Stimulated activated CD4-positive, alpha-beta T cell treated with anti-CD3 and anti-CD28 coated beads, Interleukin-15, amount 100 ng/mL, for 48 hours (primary cell): Measurements from ENCODE around the gene IRF2.
"Not testable (repeated sequence)": the region's sequence is repeated elsewhere in the genome, so short reads cannot be mapped to it uniquely, and the experiment has no call there.

Source experiments
- DNase-seq, 2 donors: peaks; one replicate each; pipeline ENCODE4 v3.0.0-alpha.2; 2020; ENCODE audit warnings: low read depth in 2 of 2

IRF2 gene

DNA sequence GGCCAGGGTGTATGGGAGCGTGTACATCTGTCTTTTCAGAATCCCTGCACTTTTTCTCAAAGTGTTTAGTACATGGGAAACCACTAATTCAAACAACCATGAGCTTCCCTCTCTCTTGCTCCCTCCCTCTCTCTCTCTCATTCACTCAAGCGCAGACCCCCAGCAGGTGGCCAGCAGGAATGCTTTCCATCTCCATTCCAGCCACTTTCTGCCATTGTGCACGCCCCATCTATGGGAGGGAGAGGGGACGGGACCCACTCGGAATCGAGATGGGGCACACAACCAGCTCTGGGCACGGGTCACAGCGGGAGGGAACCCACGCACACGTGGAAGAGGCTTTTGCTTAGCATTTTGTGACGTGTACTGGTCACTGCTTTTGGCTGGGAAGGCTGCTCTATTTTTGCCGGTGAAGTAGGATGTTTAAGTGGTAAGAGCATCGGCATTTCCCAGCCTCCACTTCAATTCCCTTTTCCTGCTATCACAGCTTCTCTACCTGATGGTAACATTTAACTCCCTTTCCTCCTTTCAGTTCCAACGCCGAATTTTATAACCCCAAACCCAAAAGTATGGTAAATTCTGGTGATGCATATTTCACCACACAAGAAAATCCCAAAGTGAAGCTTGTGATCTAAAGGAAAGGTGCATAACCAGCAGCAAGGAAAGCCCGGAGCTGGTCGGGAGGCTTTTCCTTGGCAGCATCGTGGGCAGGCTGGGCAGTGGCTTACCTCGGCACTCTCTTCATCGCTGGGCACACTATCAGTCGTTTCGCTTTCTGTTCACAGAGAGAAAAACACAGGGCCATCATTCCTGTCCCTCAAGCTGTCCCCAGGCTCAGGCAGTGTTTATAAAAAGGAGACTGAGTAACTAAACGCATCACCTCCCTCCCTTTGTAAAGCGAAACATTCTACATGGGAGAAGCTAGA lies 84.1 kb downstream of the IRF2 start:
- DNase-seq, result no peak

DNA sequence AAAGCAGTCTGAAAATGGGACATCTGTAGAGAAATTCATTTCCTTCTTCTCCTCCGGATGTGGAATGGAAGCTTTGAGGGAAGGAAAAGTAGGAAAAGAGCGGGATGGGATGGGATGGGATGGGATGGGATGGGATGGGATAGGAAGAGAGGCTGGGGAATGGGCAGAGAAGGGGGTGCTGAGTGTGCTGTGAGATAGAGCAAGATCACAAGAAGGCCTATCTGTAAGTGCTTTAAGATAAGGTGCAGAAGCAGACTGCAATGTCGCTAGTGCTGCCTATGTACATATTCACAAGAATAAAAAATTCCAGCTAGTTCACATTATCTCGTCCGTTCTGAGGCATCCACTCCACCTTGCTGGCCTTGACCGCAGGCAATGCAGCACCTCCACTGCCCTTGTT lies 86.2 kb downstream of the IRF2 start:
- DNase-seq, result no peak

DNA sequence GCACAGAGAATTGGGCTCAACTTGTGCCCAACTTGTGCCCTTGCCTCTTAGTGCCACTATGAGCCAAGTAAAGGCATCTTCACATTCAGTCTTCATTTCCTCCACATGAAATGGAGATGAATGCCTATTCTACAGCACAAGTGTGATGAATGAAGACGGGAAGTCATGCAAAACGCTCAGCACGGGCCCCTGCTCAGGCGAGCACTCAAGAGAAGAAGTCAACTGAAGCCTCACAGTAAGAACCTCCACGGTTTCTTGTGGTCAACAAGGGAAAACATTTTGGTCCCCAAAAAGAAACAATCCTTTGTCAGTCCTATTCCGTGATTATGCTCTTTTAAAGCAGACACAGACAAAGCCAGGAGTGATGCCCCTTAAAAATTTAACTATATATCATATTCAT lies 87.0 kb downstream of the IRF2 start:
- no peak for DNase-seq

DNA sequence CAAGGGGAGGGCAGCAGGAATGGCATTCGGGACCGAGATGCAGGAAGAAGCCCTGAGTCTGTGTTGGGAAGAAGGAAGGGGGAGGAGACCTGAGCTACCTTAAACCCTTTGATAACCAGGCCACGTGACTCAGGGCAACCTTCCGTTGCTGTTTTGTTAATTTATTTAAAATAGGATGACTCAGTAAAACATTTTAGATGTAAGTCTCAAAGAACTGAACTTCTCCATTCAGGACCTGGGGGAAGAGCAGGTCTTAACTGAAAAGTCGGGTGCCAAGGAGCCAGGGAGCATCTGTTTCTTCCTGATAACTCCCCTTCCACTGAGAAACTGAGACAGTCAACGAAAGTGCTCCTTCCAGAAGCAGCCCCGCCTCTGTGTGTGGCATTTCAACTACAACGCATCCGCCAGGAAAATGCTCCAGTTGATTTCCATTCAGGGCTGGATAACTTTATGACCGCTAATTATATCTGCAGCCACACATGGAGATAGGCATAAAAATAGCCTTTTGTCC lies 88.0 kb downstream of the IRF2 start:
- DNase-seq, result no peak

DNA sequence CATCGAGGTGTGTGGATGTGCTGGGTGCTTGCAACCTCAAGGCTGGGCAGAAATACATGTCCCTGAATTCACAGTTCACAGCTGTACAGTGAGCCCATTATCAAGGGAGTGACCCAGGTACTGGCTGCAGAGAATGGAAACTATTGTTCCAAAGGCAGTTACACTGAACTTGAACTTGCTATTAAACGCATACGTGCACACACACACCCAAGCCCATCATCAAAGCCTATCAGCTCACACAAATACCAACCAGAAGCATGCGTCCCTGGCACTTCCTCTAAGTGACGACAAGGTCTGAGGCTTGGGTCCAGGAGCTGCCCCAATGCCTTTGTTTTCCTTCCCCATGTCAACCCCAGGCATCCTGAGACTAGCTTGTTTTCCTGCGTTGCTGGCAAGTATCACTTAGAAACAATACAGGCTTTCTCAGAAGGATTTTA lies 88.6 kb downstream of the IRF2 start:
- DNase-seq, result no peak

DNA sequence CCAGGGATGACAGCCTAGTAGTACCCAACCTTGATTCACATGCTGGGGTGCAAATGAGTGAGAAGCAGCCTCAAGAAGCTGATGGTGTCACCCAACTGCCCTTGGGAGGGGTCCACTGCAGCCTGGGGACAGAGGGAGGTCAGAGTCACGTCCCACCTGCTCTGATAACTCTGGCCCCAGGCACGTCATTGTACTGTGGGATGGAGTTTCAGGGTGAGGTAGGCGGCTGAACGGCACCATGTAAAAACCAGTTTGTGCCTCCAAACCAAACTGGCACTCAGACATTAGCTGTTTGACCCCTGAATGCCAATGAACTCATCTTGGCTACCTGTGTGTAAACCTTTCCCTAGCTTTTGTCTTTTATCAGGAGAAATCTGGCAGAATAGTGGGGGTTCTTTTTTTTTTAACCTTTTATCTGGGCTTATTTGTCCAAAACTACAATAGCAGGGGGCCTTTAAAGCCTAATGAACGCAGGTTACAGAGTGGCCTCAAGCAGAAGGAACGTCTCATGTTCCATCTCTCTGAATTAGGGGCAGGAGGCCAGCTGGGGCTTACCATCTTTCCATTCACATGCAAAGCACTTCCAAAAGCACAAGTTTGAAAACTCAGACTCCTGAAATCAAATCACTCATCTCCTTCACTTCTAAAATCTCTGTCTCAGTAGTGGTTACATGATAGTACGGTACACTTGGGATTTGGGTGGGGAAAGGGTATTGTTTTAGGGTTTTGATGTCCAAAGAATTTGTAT lies 89.4 kb downstream of the IRF2 start:
- no peak for DNase-seq

DNA sequence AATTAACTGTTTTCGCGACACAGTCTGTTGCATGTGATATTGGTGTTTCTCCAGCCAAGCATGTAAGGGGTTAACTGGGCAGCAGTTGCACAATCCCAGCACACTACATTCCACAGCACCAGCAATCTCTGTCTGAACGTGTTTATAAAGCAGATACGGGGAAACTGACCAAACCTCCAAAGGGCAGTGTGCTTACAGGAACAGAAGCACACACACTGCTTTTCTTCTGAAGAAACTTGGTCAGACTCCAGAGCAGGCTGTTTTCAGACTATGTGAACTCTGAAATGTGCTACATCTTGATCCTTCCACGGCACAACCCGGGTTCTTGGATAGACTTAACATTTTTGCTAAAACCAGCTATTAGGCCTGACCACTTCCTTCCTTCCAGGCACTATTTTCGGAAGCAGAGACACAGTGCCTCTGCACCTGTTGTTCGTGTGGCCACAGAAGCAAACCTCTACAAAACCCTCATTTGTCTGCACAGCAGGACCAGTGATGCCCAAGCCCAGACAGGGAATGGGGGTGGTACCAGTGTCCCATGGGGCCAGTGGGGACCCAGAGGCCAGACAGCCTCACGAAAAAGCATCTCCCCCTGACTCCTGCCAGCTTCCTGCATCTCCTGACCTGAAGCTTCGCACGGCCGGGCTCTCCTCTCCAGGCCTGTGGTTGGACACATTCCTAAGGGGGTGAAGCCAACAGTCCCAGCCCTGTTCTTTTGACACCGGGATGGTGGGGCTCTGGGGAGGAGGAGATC lies 90.1 kb downstream of the IRF2 start:
- no peak for DNase-seq

DNA sequence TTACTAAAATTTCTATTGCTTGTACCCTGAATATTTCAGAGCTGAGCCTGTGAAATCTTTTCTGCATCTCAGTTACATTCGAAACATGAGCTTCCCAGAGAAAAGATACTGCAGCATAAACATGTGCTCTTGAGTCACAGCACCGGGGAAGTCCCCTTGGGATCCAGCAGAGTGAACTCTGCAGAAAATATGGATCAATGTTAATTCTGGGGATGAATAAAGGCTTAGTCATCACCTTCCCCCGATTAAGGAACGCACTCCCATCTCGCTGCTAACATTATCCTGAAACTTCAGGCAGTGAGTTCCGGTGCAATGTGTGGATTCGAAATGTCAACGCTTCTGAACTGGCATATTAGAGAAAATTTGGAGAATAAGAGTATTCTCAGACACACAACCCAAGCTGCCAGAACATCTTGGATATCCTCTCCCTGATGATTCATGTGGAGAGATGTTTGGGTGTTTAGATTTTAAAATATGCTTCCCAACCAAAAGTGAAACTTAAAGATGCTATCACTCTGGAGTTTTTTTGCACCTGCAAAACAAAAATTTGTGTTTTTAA lies 90.8 kb downstream of the IRF2 start:
- DNase-seq, result no peak

DNA sequence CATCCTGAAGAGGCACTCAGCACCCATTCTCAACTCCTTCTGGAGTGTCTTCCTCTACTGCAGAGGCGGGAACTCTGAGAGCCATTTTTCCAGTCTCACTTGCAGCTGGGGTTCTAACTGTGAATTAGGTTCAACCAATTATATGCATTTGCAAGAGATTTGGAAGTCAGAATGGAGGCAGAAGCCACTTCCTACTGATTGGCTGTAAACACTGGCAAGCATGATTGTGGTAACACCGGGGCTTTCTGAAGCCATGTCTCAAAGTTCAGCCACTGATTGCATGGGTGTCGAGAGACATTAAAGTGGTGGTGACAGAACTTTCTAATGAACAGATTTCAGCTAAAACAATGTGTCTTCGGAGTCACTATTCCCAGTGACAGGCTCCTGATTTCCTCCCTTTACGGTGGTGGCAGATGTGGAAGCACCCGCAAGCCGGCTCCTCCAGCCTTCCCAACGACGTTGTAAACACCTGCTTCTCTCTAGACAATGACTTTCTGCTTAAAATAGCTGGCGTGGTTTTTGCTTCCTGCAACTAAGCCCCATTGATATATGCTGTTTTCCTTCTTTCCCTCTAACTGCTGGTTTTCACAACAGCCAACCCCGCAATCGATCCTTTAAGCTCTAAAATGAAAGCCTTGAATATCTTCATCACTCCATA lies 92.0 kb downstream of the IRF2 start:
- DNase-seq, result no peak

DNA sequence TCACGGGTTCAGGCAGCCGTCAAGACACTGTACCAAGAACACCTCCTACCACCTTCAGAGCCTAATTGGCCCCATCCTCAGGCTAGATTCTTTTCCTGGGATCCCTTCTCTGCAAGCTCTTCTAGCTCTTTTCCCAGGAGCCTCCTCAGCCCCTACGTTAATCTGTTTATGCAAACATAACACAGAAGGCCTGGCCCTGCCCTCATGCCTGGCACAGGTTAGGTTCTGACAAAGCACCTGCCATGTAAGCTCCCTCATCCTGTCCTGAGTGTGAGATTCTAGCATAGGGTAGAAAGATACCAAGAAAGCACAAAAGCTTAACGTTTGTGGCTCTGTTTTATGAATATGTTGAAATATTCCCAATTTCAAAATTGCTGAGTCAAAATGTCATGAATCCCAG lies 93.6 kb downstream of the IRF2 start:
- DNase-seq, result no peak

DNA sequence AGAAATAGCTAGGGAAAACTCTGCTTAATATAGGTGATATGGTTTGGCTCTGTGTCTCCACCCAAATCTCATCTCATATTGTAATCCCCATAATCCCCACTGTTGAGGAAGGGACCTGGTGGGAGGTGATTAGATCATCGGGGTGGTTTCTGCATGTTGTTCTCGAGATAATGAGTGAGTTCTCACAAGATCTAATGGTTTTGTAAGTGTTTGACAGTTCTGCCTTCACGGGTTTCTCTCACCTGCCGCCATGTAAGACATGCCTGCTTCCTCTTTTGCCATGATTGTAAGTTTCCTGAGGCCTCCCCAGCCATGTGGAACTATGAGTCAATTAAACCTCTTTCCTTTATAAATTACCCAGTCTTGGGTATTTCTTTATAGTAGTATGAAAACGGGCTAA lies 94.1 kb downstream of the IRF2 start:
- DNase-seq, result not testable (repeated sequence)

DNA sequence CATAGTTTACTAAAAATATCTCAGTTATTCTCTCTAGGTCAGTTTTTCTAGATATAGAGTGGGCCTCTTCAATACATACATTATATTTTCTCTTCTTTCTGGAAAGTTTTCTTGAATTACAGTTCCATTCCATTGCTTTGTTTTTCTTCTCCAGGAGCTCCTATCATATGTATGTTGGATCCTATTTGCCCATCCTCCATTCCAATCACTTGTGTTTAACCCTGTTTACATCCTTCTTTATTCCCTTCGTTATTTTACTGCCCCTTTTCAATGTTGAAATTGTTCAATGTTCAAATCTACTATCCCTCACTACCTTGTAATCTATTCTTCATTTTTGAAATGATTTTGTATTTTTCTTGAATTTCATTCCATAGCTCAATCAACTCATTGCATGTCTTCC lies 97.4 kb downstream of the IRF2 start:
- no peak for DNase-seq

DNA sequence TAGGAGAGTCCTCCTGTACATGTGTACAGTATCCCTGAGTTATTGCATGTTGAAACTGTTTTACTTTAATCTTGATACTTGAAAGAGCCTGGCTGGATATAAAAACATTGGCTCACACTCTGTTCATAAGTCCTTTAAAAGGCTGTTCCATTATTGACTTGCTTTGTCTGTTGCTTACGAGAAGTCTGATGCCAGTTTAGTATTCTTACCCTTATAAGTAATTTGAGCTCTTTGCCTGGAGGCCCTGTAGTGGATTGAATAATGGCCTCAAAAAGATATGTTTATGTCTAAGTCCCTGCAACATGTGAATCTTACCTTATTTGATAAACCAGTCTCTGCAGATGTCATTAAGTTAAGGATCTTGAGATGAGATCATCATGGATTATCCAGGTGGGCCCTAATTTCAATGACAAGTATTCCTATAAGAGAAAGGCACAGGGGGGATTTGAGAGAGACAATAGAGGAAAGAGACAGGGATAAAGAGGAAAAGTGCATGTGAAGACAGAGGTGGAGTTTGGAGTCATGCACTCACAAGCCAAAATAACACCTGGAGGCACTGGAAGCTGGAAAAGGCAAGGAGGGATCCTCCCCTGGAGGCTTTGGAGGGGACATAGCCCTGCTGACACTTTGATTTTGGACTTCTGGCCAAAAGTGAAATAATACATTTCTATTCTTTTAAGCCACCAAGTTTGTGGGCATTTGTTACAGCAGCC lies 98.1 kb downstream of the IRF2 start:
- no peak for DNase-seq

DNA sequence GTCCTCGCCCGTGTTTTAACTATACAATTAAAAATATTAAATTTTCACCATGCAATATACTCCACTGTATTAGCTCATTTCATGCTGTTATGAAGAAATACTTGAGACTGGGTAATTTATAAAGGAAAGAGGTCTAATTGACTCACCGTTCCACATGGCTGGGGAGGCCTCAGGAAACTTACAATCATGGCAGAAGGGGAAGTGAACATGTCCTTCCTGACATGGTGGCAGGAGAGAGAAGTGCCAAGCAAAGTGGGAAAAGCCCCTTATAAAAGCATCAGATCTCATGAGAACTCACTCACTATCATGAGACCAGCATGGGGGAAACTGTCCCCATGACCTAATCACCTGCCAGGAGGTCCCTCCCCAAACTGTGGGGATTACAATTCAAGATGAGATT lies 98.7 kb downstream of the IRF2 start:
- not testable (repeated sequence) for DNase-seq

DNA sequence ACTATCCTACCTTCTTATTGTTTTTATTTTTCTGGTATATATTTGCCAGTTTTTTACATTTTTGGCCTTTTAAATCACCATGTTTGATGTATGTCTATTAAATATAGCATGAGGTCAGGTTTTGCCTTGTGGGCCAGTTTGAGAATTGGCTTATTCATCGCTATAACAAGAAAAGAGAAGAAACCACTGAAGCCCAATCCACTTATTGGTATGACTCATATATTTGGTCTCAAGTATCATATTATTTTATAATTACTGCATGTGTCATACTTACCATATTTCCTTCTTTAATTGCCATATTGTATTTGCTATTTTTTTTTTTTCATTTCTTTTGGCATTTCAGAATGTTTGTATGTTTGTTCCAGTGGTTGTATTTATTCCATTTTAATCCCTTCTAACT lies 99.3 kb downstream of the IRF2 start:
- DNase-seq, result no peak

DNA sequence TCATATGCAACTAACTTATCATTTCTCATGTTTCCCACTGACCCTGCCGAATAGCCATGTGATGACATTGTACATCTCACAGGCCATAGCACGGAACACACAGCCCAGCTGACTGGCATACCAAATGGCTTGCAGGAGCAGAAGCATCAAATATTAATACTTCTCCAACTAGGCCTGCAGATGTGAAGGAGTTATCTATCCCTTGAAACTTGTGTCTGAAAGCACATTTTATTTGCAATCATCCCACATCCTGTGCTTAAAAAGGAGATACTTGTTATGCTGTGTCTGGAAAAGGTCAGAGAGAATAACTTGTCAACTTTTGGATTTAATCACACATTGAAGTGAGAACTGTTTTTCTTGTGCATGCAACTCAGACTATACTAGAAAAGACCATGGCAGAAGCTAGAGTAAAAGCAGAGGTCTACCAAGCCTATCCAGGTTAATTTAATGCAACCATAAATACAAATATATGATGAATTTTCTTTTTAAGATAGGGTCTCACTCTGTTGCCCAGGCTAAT lies 100.4 kb downstream of the IRF2 start:
- no peak for DNase-seq

DNA sequence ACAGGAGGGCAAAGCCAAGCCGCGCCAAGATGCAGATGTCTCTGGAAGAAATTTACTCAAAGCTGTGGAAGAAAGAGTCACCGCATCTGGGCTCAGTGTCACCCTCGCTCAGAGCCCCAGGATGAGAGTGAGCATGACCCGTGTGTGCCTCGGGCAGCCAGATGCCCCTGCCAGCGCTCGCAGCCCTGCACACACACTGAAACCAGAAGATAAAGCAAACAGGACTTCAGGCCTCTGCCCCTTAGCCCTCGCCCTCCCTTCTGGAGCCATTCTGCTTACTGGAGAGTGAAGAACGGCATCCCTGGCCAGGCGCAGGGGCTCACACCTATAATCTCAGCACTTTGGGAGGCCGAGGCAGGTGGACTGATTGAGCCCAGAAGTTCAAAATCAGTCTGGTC lies 103.0 kb downstream of the IRF2 start:
- DNase-seq, result no peak

DNA sequence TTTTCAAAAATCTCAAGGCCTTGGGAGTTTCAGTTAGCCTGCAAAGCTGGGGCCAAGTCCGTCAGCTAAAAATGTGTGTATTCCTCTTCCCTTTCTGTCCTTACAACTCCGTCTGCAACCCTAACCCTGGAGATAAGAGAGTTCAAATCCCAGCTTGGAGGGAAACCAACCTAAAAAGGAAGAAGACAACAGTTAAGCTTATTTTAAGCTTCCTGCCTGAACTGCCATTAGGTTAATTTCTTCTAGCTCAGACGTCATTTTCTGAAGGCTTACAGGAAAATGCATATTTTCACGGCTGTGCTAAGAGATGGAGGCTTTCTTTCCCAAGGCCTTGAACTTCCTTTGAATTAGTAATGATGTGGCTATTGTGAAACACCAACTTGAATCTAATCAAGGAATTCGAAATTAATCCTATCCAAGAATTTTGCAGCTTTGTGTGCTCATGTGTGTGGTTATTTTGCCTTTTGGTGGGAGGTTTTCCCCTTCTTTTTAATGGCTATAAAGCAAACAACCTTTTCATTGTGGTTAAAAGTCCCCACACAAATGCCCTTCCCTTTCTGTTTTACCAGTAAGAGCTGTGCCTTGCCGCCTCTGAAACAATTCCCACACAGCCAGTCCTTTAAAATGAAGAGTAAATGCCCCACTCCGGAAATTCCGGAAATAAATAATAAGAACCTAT lies 103.5 kb downstream of the IRF2 start:
- no peak for DNase-seq

DNA sequence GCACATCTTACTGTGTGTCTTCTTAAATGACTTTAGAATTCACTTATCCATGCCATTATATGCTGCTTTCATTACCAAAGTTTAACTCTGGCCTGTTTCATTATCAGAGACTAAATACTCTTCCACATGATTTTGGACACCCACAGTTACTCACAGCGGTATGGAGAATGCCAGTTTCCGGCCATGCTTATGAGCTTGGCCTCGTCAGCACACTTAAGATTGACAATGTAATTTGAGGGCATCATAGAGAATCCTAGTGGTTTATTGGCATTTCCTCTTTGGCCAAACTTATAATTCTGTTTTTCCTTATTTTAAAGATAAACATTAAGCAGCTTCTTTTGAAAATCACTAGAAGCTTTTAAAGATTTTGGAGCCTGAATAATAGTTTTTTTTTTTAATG lies 104.5 kb downstream of the IRF2 start:
- no peak for DNase-seq

DNA sequence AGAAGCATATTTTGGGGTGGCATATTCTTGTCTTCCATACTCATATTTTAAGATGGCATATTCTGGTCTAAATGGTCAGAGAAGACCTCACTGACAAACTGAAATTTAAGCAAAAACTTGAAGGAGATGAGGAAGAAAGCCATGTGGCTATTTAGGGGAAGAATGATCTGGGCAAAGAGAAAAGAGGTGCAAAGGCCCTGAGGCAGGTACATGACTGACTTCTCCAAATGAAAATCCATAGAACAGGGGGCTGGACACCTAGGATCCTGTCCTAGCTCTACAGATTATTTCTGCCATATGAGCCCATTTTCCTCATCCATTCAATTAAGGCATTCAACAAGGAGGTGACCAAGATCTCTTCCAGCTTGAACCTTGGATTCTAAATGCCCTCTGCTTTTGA lies 105.6 kb downstream of the IRF2 start:
- DNase-seq, result no peak
